Measurements from ENCODE around the gene SLC27A5.
A peak's percentile ranks its signal among the peaks of the same experiment; 100 is the strongest.
"Not testable (repeated sequence)": the region's sequence is repeated elsewhere in the genome, so short reads cannot be mapped to it uniquely, and the experiment has no call there.

The SLC27A5 gene

DNA sequence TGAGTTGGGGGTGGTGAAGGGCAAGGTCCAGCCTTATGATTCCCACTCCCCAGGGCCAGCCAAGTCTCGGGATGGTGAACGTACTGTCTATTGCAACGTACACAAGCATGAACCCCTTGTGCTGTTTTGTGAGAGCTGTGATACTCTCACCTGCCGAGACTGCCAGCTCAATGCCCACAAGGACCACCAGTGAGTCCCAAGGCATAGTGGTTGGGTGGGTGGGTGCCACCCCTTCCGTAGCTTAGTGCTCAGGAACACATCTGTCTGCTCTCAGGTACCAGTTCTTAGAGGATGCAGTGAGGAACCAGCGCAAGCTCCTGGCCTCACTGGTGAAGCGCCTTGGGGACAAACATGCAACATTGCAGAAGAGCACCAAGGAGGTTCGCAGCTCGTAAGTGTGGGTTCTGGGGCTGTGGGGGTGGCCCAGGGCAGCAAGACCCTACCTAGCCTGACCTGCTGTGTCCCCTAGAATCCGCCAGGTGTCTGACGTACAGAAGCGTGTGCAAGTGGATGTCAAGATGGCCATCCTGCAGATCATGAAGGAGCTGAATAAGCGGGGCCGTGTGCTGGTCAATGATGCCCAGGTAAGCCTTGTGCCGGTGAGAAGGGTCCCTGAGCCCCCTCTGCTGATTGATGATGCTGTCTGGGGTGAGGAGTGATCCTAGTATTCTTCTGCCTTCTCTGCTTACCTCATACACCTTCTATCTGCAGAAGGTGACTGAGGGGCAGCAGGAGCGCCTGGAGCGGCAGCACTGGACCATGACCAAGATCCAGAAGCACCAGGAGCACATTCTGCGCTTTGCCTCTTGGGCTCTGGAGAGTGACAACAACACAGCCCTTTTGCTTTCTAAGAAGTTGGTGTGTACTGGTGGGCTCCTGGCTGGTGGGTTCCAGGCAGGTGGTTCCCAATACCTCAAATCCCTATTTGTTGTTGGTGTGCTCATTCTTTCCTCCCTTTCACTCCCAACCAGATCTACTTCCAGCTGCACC, 35.8 kb upstream of the SLC27A5 start:
- no peak overlapping the region for H3K4me3 ChIP-seq (ENCODE audit: low read length)
- no peak overlapping the region for H3K9ac ChIP-seq (ENCODE audit: low read length)
- peaks cover 20% of the 10 kb centered on the region for H3K4me1 ChIP-seq (ENCODE audit: control insufficient read depth, insufficient read depth, low read length)
- no peaks in the 10 kb centered on the region for H3K27me3 ChIP-seq (ENCODE audit: control insufficient read depth, insufficient read depth, low read length)
- H3K36me3 ChIP-seq (ENCODE audit: control insufficient read depth, insufficient read depth, low read length): peaks cover 49% of the 10 kb centered on the region
- no peaks in the 10 kb centered on the region for H3K9me3 ChIP-seq (ENCODE audit: control insufficient read depth, low read length)

GRCh38 chr19:58546019-58546530, 34.3 kb upstream of the SLC27A5 start:
- H3K4me1 ChIP-seq (ENCODE audit: control insufficient read depth, insufficient read depth, low read length): peaks cover 20% of the 10 kb centered on the region

GRCh38 chr19:58545286-58546018, 33.7 kb upstream of the SLC27A5 start:
- no peaks in the 10 kb centered on the region for H3K27me3 ChIP-seq (ENCODE audit: control insufficient read depth, insufficient read depth, low read length)
- peak overlapping the region; percentile 80 for H3K9ac ChIP-seq (ENCODE audit: low read length)
- peak overlapping the region; percentile 78 for H3K4me3 ChIP-seq (ENCODE audit: low read length)
- H3K4me1 ChIP-seq (ENCODE audit: control insufficient read depth, insufficient read depth, low read length): peaks cover 20% of the 10 kb centered on the region
- no peaks in the 10 kb centered on the region for H3K9me3 ChIP-seq (ENCODE audit: control insufficient read depth, low read length)
- peaks cover 38% of the 10 kb centered on the region for H3K36me3 ChIP-seq (ENCODE audit: control insufficient read depth, insufficient read depth, low read length)

More at GRCh38 chr19:58546019-58546530, 34.3 kb upstream of the SLC27A5 start:
- peak overlapping the region; percentile 80 for H3K9ac ChIP-seq (ENCODE audit: low read length)
- peaks cover 42% of the 10 kb centered on the region for H3K36me3 ChIP-seq (ENCODE audit: control insufficient read depth, insufficient read depth, low read length)
- no peaks in the 10 kb centered on the region for H3K27me3 ChIP-seq (ENCODE audit: control insufficient read depth, insufficient read depth, low read length)
- H3K4me3 ChIP-seq (ENCODE audit: low read length): peak overlapping the region; percentile 78
- H3K9me3 ChIP-seq (ENCODE audit: control insufficient read depth, low read length): no peaks in the 10 kb centered on the region

DNA sequence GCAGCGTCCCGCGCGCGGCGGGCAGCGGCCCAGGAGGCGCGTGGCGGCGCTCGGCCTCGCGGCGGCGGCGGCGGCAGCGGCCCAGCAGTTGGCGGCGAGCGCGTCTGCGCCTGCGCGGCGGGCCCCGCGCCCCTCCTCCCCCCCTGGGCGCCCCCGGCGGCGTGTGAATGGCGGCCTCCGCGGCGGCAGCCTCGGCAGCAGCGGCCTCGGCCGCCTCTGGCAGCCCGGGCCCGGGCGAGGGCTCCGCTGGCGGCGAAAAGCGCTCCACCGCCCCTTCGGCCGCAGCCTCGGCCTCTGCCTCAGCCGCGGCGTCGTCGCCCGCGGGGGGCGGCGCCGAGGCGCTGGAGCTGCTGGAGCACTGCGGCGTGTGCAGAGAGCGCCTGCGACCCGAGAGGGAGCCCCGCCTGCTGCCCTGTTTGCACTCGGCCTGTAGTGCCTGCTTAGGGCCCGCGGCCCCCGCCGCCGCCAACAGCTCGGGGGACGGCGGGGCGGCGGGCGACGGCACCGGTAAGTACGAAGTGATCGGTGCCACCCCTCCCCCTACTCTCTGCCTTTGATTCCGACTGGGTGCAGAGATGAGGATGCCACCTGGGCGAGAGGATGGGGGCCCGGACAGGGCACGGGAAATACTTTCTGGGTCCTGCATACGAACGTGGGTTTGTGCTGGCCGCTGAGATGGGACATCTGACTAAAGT, 32.9 kb upstream of the SLC27A5 start:
- peaks cover 31% of the 10 kb centered on the region for H3K36me3 ChIP-seq (ENCODE audit: control insufficient read depth, insufficient read depth, low read length)
- H3K9ac ChIP-seq (ENCODE audit: low read length): peak overlapping the region; percentile 91
- H3K4me1 ChIP-seq (ENCODE audit: control insufficient read depth, insufficient read depth, low read length): peaks cover 20% of the 10 kb centered on the region
- H3K4me3 ChIP-seq (ENCODE audit: low read length): peak overlapping the region; percentile 78
- H3K9me3 ChIP-seq (ENCODE audit: control insufficient read depth, low read length): no peaks in the 10 kb centered on the region
- peaks cover 1% of the 10 kb centered on the region for H3K27me3 ChIP-seq (ENCODE audit: control insufficient read depth, insufficient read depth, low read length)

DNA sequence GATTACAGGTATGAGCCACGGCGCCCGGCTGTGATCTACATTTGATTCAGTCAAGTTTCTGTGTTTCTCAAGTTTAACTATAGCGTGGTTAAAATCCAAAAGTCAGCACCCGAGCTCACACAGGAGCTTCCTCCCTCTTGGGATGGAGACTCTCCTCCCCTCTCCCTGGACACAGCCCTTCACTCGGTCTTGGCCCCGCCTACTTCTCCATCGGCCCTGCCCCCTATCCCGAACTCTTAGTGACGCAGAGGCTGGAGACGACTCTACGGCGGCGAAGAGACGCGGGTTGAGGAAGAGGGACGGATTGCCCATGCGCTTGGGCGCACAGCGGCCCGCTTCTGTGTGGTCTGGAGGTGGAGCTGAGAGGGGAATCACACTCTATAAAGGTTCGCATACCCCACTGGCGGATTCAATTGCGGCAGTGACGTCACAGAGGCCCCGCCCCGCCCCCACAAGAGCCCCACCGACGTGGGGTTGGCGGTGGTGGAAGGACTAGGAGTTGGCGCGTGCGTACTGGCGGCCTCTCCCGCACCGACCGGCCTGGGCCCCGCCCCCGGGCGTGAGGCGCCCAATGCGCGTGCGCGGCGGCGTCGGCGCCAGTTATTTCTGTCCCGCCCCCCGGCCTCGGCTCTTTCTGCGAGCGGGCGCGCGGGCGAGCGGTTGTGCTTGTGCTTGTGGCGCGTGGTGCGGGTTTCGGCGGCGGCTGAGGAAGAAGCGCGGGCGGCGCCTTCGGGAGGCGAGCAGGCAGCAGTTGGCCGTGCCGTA, 32.2 kb upstream of the SLC27A5 start, which contains the start of gene TRIM28:
TSS of gene TRIM28 (plus strand) at position 239 of the 765 bp plus-strand sequence. CDS start 694 bp downstream, outside the sequence.
- H3K9ac ChIP-seq (ENCODE audit: low read length): peak within 1 kb of the TSS; percentile 91
- peak within 1 kb of the TSS; percentile 78 for H3K4me3 ChIP-seq (ENCODE audit: low read length)
- peaks cover 24% of the 10 kb centered on the region for H3K36me3 ChIP-seq (ENCODE audit: control insufficient read depth, insufficient read depth, low read length)
- peaks cover 20% of the 10 kb centered on the region for H3K4me1 ChIP-seq (ENCODE audit: control insufficient read depth, insufficient read depth, low read length)
- peaks cover 8% of the 10 kb centered on the region for H3K27me3 ChIP-seq (ENCODE audit: control insufficient read depth, insufficient read depth, low read length)
- no peaks in the 10 kb centered on the region for H3K9me3 ChIP-seq (ENCODE audit: control insufficient read depth, low read length)

DNA sequence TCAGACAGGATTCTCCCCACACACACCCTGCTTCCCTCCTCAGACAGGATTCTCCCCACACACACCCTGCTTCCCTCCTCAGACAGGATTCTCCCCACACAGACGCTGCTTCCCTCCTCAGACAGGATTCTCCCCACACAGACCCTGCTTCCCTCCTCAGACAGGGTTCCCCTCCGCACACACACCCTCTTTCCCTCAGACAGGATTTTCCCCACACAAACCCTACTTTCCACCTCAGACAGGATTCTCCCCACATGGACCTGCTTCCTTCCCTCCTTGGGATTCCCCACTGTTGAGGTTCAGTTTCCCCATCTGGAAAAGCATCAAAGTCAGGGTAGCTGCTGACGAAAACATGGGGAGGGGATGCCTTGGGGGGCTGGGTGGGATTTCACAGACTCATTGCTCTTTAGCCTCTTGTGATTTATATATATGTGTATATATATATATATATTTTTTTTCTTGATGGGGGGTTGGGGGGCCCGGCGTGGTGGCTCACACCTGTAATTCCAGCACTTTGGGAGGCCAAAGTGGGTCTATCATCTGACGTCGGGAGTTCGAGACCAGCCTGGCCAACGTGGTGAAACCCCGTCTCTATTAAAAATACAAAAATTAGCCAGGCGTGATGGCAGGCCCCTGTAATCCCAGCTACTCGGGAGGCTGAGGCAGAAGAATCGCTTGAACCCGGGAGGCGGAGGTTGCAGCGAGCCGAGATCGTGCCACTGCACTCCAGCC, 31.0 kb upstream of the SLC27A5 start:
- Histone ChIP-seq H3K27me3 (ENCODE audit: control insufficient read depth, insufficient read depth, low read length) (peaks cover 17% of the 10 kb centered on the region), H3K36me3 (ENCODE audit: control insufficient read depth, insufficient read depth, low read length) (peaks cover 13% of the 10 kb centered on the region), H3K4me1 (ENCODE audit: control insufficient read depth, insufficient read depth, low read length) (peaks cover 31% of the 10 kb centered on the region)
- not testable (repeated sequence) for H3K9me3 ChIP-seq (ENCODE audit: control insufficient read depth, low read length); H3K4me3 ChIP-seq (ENCODE audit: low read length); H3K9ac ChIP-seq (ENCODE audit: low read length)

DNA sequence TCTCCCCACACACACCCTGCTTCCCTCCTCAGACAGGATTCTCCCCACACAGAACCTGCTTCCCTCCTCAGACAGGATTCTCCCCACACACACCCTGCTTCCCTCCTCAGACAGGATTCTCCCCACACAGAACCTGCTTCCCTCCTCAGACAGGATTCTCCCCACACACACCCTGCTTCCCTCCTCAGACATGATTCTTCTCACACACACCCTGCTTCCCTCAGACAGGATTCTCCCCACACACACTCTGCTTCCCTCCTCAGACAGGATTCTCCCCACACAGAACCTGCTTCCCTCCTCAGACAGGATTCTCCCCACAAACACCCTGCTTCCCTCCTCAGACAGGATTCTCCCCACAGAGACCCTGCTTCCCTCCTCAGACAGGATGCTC, 27.4 kb upstream of the SLC27A5 start:
- peaks cover 11% of the 10 kb centered on the region for H3K4me1 ChIP-seq (ENCODE audit: control insufficient read depth, insufficient read depth, low read length)
- not testable (repeated sequence) for H3K4me3 ChIP-seq (ENCODE audit: low read length); H3K9ac ChIP-seq (ENCODE audit: low read length); H3K36me3 ChIP-seq (ENCODE audit: control insufficient read depth, insufficient read depth, low read length); H3K9me3 ChIP-seq (ENCODE audit: control insufficient read depth, low read length)
- H3K27me3 ChIP-seq (ENCODE audit: control insufficient read depth, insufficient read depth, low read length): peaks cover 28% of the 10 kb centered on the region

- Histone ChIP-seq H3K36me3 (ENCODE audit: control insufficient read depth, insufficient read depth, low read length) (no peaks in the 10 kb centered on the region), H3K9me3 (ENCODE audit: control insufficient read depth, low read length) (no peaks in the 10 kb centered on the region), H3K4me1 (ENCODE audit: control insufficient read depth, insufficient read depth, low read length) (peaks cover 11% of the 10 kb centered on the region), H3K9ac (ENCODE audit: low read length) (peak overlapping the region; percentile 41), H3K4me3 (ENCODE audit: low read length) (no peak overlapping the region), H3K27me3 (ENCODE audit: control insufficient read depth, insufficient read depth, low read length) (peaks cover 28% of the 10 kb centered on the region)
Measured at GRCh38 chr19:58538257-58539168, 26.7 kb upstream of the SLC27A5 start.

DNA sequence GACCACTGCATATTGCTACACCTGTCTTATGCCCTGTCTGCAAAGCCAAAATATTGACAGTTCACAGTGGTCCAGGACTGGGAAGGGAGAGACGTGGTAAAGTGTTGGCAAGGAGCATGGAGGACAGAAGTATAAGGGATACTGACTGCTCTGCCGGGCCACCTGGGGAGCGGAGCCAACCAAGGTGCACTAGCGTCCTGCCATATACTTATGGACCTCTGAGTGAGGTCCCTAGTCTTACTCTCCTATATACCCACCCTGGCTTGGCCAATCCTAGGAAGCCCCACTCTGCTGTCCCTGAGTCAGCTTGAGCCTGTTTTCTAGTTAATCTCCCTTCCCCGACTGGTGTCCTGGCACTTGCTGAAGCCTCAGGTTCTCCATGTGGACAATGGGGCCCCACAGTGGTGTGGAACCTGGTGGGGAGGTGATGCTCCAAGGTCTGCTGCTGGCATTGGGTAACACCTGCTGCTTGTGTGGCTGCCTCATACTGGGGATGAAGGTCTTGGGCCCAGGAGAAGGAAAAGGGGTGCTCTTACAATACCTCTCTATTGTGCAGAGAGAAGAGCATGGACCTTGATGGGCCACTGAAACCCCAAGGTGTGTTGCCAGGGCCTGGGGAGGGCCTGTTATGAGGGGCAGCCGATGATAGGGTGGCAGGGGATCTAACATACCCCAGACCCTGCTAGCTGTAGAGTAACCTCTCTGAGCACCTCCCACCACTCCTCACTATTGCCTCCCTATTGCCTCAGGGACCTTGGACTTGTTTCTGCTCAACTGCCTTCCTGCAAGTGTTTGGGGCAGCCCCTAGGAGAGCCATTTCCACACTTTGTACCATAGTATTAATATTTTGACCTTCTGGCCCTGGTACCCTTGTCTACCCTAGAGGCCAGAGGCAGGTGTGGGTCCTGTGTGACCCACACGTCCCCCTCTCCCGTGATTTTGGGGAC, 25.3 kb upstream of the SLC27A5 start:
- Histone ChIP-seq H3K4me1 (ENCODE audit: control insufficient read depth, insufficient read depth, low read length) (peaks cover 11% of the 10 kb centered on the region), H3K27me3 (ENCODE audit: control insufficient read depth, insufficient read depth, low read length) (peaks cover 28% of the 10 kb centered on the region), H3K4me3 (ENCODE audit: low read length) (no peak overlapping the region), H3K9ac (ENCODE audit: low read length) (no peak overlapping the region), H3K9me3 (ENCODE audit: control insufficient read depth, low read length) (no peaks in the 10 kb centered on the region), H3K36me3 (ENCODE audit: control insufficient read depth, insufficient read depth, low read length) (no peaks in the 10 kb centered on the region)
